SU-DHL-6 (cell line): ENCODE data around the gene SPACA4.
A peak's percentile ranks its signal among the peaks of the same experiment; 100 is the strongest.

Experiments
- H2AFZ ChIP-seq: fragments of 200-600 bp; sonication (generic); 2 replicates; pipeline ENCODE4 v1.6.1; 2014; ENCODE audit warnings: low read depth, mild to moderate bottlenecking, moderate library complexity, mixed read lengths, antibody characterized with exemption, low read length; ENCODE audit not compliant: severe bottlenecking
- H3F3A ChIP-seq: fragments of 200-600 bp; shearing (Covaris generic); 2 replicates; pipeline ENCODE4 v1.6.0; 2016; ENCODE audit warnings: antibody characterized with exemption, mild to moderate bottlenecking; ENCODE audit not compliant: insufficient read depth
- H3K27ac ChIP-seq: fragments of 200-600 bp; sonication (generic); 2 replicates; pipeline ENCODE4 v1.5.1; 2016; ENCODE audit warnings: low read depth, mild to moderate bottlenecking, low read length, moderate library complexity, mixed read lengths
- H3K27me3 ChIP-seq: fragments of 200-600 bp; sonication (generic), shearing (Covaris generic); 2 replicates; pipeline ENCODE4 v1.6.0; 2014; ENCODE audit warnings: mild to moderate bottlenecking, low read length
- H3K36me3 ChIP-seq: fragments of 200-600 bp; sonication (generic); 2 replicates; pipeline ENCODE4 v1.6.1; 2014; ENCODE audit warnings: mild to moderate bottlenecking, low read length, mixed read lengths
- H3K4me2 ChIP-seq: fragments of 300-600, 200-600 bp; shearing (Covaris generic), sonication (generic); 2 replicates; pipeline ENCODE4 v1.6.0; 2014; ENCODE audit warnings: low read length, low read depth, mild to moderate bottlenecking; ENCODE audit not compliant: poor library complexity, severe bottlenecking
- H3K4me3 ChIP-seq: fragments of 200-600 bp; sonication (generic); 2 replicates; pipeline ENCODE4 v1.5.1; 2014; ENCODE audit warnings: antibody characterized with exemption, low read length, mild to moderate bottlenecking, mixed read lengths; ENCODE audit not compliant: insufficient read depth, poor library complexity, severe bottlenecking
- H3K79me2 ChIP-seq: fragments of 200-600 bp; sonication (generic); 2 replicates; pipeline ENCODE4 v1.6.1; 2014; ENCODE audit warnings: mild to moderate bottlenecking, low read length, moderate library complexity; ENCODE audit not compliant: insufficient read depth
- H3K9ac ChIP-seq: fragments of 200-600 bp; sonication (generic); 2 replicates; pipeline ENCODE4 v1.7.0; 2014; ENCODE audit warnings: mild to moderate bottlenecking, low read length
- H3K9me2 ChIP-seq: fragments of 200-600 bp; sonication (generic); replicated peaks from 2 replicates; pipeline ENCODE4 v1.6.1; 2014; ENCODE audit warnings: low read length; ENCODE audit not compliant: insufficient read depth
- H3K9me3 ChIP-seq: fragments of 200-600 bp; sonication (generic); 2 replicates; pipeline ENCODE4 v1.6.1; 2014; ENCODE audit warnings: low read length, mixed read lengths; ENCODE audit not compliant: insufficient read depth
- H4K20me1 ChIP-seq: fragments of 200-600 bp; sonication (generic); 2 replicates; pipeline ENCODE4 v1.6.1; 2014; ENCODE audit warnings: low read depth, mild to moderate bottlenecking, antibody characterized with exemption, low read length, moderate library complexity, mixed read lengths
- CTCF ChIP-seq: fragments of 200-600 bp; sonication (generic); IDR thresholded peaks from one replicate; pipeline ENCODE4 v1.5.1; 2017; ENCODE audit warnings: antibody characterized with exemption, mild to moderate bottlenecking, low read length, moderate library complexity; ENCODE audit not compliant: insufficient read depth, poor library complexity, severe bottlenecking
- EZH2phosphoT487 ChIP-seq: fragments of 200-600 bp; sonication (generic), shearing (Covaris generic); conservative IDR thresholded peaks from 2 replicates; pipeline ENCODE4 v1.6.1; 2018; ENCODE audit warnings: mild to moderate bottlenecking, antibody characterized with exemption, low read length, moderate library complexity, mixed read lengths

SPACA4 gene

GRCh38 chr19:48633148-48634035, 26.9 kb downstream of the SPACA4 start:
- Histone ChIP-seq H3K9me3 (no peaks in the 10 kb centered on the region), H3K4me3 (peak overlapping the region; percentile 52), H3F3A (peaks cover 21% of the 10 kb centered on the region), H3K9me2 (no peaks in the 10 kb centered on the region), H3K79me2 (no peaks in the 10 kb centered on the region), H3K27ac (peak overlapping the region; percentile 67), H2AFZ (peak overlapping the region; percentile 44), H3K9ac (peak overlapping the region; percentile 93), H3K4me2 (peak overlapping the region; percentile 89), H3K27me3 (no peaks in the 10 kb centered on the region), H4K20me1 (no peaks in the 10 kb centered on the region), H3K36me3 (no peaks in the 10 kb centered on the region)
- TF ChIP-seq CTCF (no peak), EZH2phosphoT487 (no peak)

GRCh38 chr19:48634036-48634342, 27.4 kb downstream of the SPACA4 start:
- Histone ChIP-seq H3K4me2 (peak overlapping the region; percentile 89), H3K4me3 (peak overlapping the region; percentile 52), H2AFZ (peak overlapping the region; percentile 44), H3K9ac (peak overlapping the region; percentile 93), H3K9me3 (no peaks in the 10 kb centered on the region), H3K27me3 (no peaks in the 10 kb centered on the region), H4K20me1 (no peaks in the 10 kb centered on the region), H3K36me3 (no peaks in the 10 kb centered on the region), H3K79me2 (no peaks in the 10 kb centered on the region), H3K27ac (peak overlapping the region; percentile 67), H3F3A (peaks cover 21% of the 10 kb centered on the region), H3K9me2 (no peaks in the 10 kb centered on the region)
- TF ChIP-seq CTCF (no peak), EZH2phosphoT487 (no peak)

GRCh38 chr19:48634424-48635262, 28.1 kb downstream of the SPACA4 start:
- H3K9ac ChIP-seq = peak overlapping the region; percentile 93
- H3F3A ChIP-seq = peaks cover 21% of the 10 kb centered on the region
- no peaks in the 10 kb centered on the region for H3K9me3 ChIP-seq
- H2AFZ ChIP-seq = peak overlapping the region; percentile 44
- H3K4me3 ChIP-seq = peak overlapping the region; percentile 68
- H4K20me1 ChIP-seq = no peaks in the 10 kb centered on the region
- H3K27me3 ChIP-seq = no peaks in the 10 kb centered on the region
- TF ChIP-seq CTCF (no peak), EZH2phosphoT487 (no peak)
- peak overlapping the region; percentile 71 for H3K27ac ChIP-seq
- peak overlapping the region; percentile 89 for H3K4me2 ChIP-seq
- H3K79me2 ChIP-seq = no peaks in the 10 kb centered on the region
- no peaks in the 10 kb centered on the region for H3K9me2 ChIP-seq
- H3K36me3 ChIP-seq = no peaks in the 10 kb centered on the region
